Activated CD4-positive, alpha-beta T cell treated with anti-CD3 and anti-CD28 coated beads for 36 hours (primary cell): ENCODE measurements around the gene SORBS1. TPM values are rescaled to one million over a fixed set of nuclear protein-coding genes. Genes with fewer than 3 reads are reported as not detected.

ENCODE experiments used
- ATAC-seq: fragments of 200-7000 bp; cut with Tn5 transposase; one replicate; pipeline ENCODE4 v1.10.0; 2021; ENCODE audit warnings: mild to moderate bottlenecking, moderate library complexity
- CTCF ChIA-PET: fragments of 350-600 bp; sonication (Branson Sonifier 250); formaldehyde crosslinking; loops from one replicate; lab custom pipeline; 2021; ENCODE audit warnings: antibody characterized with exemption; lab: Charles Lee
- POLR2A ChIA-PET: fragments of 350-600 bp; sonication (Branson Sonifier 250); formaldehyde crosslinking; loops from one replicate; lab custom pipeline; 2021; ENCODE audit warnings: antibody characterized with exemption, inconsistent platforms; lab: Charles Lee
- DNase-seq: peaks from one replicate; pipeline ENCODE4 v3.0.0-alpha.2; 2020
- H3K27ac Mint-ChIP-seq: one replicate; pipeline ENCODE4 v1.8.0; 2021; ENCODE audit warnings: mixed read lengths
- H3K27me3 Mint-ChIP-seq: one replicate; pipeline ENCODE4 v1.8.0; 2021; ENCODE audit warnings: mixed read lengths
- H3K36me3 Mint-ChIP-seq: one replicate; pipeline ENCODE4 v1.8.0; 2021; ENCODE audit warnings: low read depth, mixed read lengths
- H3K4me1 Mint-ChIP-seq: one replicate; pipeline ENCODE4 v1.8.0; 2021; ENCODE audit warnings: mixed read lengths
- H3K4me3 Mint-ChIP-seq: one replicate; pipeline ENCODE4 v1.8.0; 2021; ENCODE audit warnings: mild to moderate bottlenecking, moderate library complexity, mixed read lengths
- H3K9me3 Mint-ChIP-seq: one replicate; pipeline ENCODE4 v1.8.0; 2021; ENCODE audit warnings: low read depth, mixed read lengths
- intact Hi-C, 2 experiments: fragments of 100-400 bp; cut with DNase I in 1 of 2; cut with micrococcal nuclease in 1 of 2; formaldehyde crosslinking; loops; one replicate each; pipeline versions ENCODE4 v1.14.2 to v1.15.1; 2022 to 2024; cut with DNase I, micrococcal nuclease
- total RNA-seq, 2 experiments: library from RNA; stranded (reverse); gene quantifications; one replicate each; pipeline ENCODE4 v1.2.3, GENCODE V29; 2021

Gene SORBS1
- total RNA-seq, 2 experiments from 2014 or later: 0.69 to 1.0 TPM

DNA sequence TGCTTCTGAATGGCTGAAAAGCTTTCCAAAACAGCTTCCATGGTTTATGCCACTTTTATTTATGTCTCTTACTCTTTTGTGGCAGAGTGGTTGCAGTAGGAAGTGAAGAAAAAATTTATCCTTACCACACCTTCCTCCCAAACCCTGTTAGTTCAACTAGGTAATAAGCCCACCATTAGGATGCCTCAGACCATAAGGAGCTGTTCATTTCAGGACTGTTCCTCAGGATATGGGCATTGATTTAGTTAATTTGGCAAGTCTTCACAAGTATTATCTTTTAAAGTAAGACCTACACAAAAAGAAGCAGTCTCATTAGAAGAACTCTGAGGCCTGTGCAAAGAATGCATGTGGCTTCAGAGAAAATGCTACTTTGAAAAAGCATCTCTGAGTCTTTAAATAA lies 187.5 kb downstream of the SORBS1 start:
- no peak for ATAC-seq
- Mint-ChIP-seq H3K4me1 (no peaks in the 10 kb centered on the region), H3K36me3 (no peaks in the 10 kb centered on the region), H3K27ac (no peak overlapping the region), H3K27me3 (peaks cover 17% of the 10 kb centered on the region), H3K4me3 (no peak overlapping the region), H3K9me3 (no peaks in the 10 kb centered on the region)
- POLR2A ChIA-PET: interaction anchor here (0.5 kb wide), 1 partner anchor 805 kb away, joined by 4 read pairs; no protein-coding TSS in a partner anchor
- no peak for DNase-seq
- intact Hi-C loops: loop anchor here (1.0 to 10.0 kb wide), 3 partner anchors 73 to 471 kb away; no protein-coding TSS in a partner anchor
- CTCF ChIA-PET: interaction anchor here (0.6 to 5.0 kb wide), 29 partner anchors 9 to 940 kb away, joined by 3 to 47 read pairs (median 6); no protein-coding TSS in a partner anchor

DNA sequence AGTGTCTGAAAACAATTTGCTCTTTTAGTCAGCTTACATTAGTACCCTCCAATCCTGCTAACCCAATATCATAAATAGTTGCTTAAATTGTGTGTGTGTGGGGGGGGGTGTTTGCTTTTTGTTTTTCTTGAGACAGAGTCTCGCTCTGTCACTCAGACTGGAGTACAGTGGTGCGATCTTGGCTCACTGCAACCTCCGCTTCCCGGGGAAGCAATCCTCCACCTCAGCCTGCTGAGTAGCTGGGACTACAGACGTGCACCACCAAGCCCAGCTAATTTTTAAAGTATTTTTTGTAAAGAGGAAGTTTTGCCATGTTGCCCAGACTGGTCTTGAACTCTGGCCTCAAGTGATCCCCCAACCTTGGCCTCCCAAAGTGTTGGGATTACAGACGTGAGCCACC lies 196.8 kb downstream of the SORBS1 start:
- no peak overlapping the region for H3K4me3 Mint-ChIP-seq
- CTCF ChIA-PET: interaction anchor here (0.5 to 8.7 kb wide), 17 partner anchors 10 to 234 kb away, joined by 3 to 152 read pairs (median 4); no protein-coding TSS in a partner anchor
- H3K9me3 Mint-ChIP-seq: no peaks in the 10 kb centered on the region
- no peaks in the 10 kb centered on the region for H3K36me3 Mint-ChIP-seq
- H3K4me1 Mint-ChIP-seq: no peaks in the 10 kb centered on the region
- intact Hi-C loops: no loop called here
- ATAC-seq: no peak
- no peak for DNase-seq
- no peak overlapping the region for H3K27ac Mint-ChIP-seq
- peaks cover 11% of the 10 kb centered on the region for H3K27me3 Mint-ChIP-seq
- POLR2A ChIA-PET: no interaction called here

DNA sequence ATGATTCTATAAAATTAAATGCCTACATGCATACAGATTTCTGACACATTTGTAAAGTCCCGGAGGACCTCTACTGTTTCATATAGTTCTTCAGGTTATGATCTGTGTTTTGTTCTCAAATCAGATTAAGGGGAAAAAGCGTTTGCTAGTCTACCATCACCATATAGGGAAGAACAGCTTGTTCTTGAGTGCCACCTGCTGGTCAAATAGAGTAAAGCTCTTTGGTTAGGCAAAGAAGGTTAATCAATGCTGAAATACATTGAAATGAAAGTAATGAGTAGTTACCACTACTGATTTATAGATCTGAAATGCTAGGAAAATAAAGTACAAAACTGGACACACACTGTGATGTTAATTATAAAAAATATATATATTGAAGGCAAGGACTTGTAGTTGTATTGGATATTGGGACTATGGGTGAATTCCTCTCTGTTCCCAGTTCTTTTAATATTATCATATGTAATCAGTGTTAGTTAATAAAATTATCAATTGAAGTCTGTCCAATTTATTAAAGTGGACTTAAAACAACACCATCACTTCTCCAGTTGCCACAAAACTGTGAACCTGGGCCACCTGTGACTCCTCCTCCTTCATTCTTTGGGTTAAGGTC lies 197.8 kb downstream of the SORBS1 start:
- ATAC-seq: peak; percentile 70
- intact Hi-C loops: loop anchor here (1.0 to 2.0 kb wide), 5 partner anchors 117 to 733 kb away; no protein-coding TSS in a partner anchor
- ChIA-PET POLR2A (no interaction called here), CTCF (interaction anchor here (0.7 to 8.7 kb wide), 26 partner anchors 8 to 239 kb away, joined by 3 to 152 read pairs (median 4); no protein-coding TSS in a partner anchor)
- no peaks in the 10 kb centered on the region for H3K36me3 Mint-ChIP-seq
- no peaks in the 10 kb centered on the region for H3K4me1 Mint-ChIP-seq
- peaks cover 7% of the 10 kb centered on the region for H3K27me3 Mint-ChIP-seq
- peak; percentile 61 for DNase-seq
- no peak overlapping the region for H3K27ac Mint-ChIP-seq
- H3K9me3 Mint-ChIP-seq: no peaks in the 10 kb centered on the region
- H3K4me3 Mint-ChIP-seq: no peak overlapping the region

DNA sequence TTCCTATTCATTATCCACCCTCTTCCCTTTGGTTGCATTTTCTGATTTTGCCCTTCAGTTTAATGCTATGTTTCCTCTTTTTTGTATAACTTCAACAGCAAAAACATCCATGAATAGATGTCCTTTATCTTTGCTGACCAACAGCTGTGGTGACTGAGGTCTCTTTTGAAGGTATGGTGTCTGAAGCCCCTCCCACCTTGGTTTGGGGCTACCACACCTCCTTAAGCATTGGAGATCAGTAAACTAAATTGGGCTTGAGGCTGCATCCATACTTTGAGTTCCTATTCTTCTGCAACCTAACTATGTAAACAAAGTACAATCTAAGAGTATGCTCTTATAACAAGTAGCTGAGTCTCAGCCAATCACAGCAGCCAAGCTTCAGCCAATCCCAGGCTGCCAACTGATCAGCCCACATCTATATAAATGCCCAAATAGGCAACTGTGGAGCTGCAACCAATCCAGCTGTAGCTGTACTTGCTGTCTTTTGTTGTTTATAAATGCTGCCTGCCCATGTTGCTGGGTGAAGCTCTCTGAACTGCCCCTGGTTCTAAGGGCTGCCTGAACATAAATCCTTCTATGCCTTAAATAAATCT lies 201.0 kb downstream of the SORBS1 start:
- Mint-ChIP-seq H3K4me1 (no peaks in the 10 kb centered on the region), H3K4me3 (no peak overlapping the region), H3K27me3 (peaks cover 7% of the 10 kb centered on the region), H3K36me3 (no peaks in the 10 kb centered on the region), H3K9me3 (no peaks in the 10 kb centered on the region), H3K27ac (no peak overlapping the region)
- CTCF ChIA-PET: interaction anchor here (0.6 to 8.7 kb wide), 6 partner anchors 14 to 434 kb away, joined by 3 to 152 read pairs (median 4); no protein-coding TSS in a partner anchor
- POLR2A ChIA-PET: interaction anchor here (0.6 kb wide), 1 partner anchor 49 kb away, joined by 3 read pairs; no protein-coding TSS in a partner anchor
- no peak for DNase-seq
- ATAC-seq: no peak
- intact Hi-C loops: no loop called here

DNA sequence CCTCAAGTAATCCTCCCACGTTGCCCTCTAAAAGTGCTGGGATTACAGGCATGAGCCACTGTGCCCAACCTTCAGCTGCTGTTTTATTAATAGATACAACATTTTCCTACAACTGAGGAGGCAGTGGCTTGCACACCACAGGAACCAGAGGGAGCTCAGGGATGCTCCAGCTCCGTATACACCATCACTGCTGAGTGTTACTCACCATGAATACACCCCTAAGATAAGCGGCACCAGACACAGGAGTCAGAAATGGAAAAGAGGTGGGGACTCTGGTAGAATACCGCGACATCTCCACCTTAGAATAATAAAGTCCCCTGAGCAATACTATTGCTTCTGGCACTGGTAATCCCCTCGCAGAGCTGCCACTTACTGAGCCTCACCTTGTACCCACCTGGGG lies 201.7 kb downstream of the SORBS1 start:
- no peaks in the 10 kb centered on the region for H3K36me3 Mint-ChIP-seq
- ATAC-seq (no peak), DNase-seq (no peak)
- no peaks in the 10 kb centered on the region for H3K9me3 Mint-ChIP-seq
- peaks cover 7% of the 10 kb centered on the region for H3K27me3 Mint-ChIP-seq
- CTCF ChIA-PET: interaction anchor here (0.6 to 8.7 kb wide), 4 partner anchors 14 to 433 kb away, joined by 3 to 152 read pairs (median 10); no protein-coding TSS in a partner anchor
- H3K4me3 Mint-ChIP-seq: no peak overlapping the region
- POLR2A ChIA-PET: no interaction called here
- H3K27ac Mint-ChIP-seq: no peak overlapping the region
- intact Hi-C loops: no loop called here
- H3K4me1 Mint-ChIP-seq: no peaks in the 10 kb centered on the region

DNA sequence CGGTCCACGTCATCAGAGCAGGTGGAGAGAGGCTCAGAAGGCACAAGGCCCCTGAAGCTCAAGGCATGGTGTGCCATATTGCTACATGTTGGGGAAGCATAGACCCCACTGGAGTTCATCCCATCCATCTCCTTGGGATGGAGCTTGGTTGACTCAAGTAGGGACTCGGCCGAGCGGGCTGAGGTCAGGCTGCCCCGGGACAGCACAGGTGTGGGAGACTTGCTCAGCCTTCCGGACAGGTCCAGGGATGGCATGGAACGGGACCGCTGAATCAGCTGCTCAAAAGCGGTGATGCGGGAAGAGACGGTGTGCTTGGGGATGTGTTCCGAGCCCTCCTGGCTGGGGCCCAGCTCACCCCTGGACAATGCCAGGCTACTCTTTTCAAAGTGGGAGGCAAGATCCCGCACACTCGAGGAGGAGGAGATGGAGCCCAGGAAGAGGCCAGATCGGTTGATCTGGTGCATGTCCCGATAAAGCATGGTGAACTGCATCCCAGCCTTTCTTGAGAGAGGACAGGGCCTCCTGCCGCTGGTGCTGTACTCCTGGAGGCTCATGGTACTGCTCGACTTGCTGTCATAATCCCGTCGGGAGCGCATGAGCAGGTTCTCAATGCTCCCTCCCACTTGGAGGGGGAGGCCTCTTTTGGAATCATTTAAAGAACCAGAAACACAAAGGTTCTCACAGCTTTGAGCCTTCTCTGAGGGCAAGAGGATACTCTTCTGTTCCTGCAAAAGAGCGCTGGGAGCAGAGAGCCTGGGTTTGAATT lies 204.8 kb downstream of the SORBS1 start:
- no peak for DNase-seq
- Mint-ChIP-seq H3K9me3 (no peaks in the 10 kb centered on the region), H3K36me3 (no peaks in the 10 kb centered on the region), H3K27me3 (peaks cover 2% of the 10 kb centered on the region), H3K4me1 (no peaks in the 10 kb centered on the region), H3K27ac (no peak overlapping the region), H3K4me3 (no peak overlapping the region)
- CTCF ChIA-PET: no interaction called here
- intact Hi-C loops: no loop called here
- POLR2A ChIA-PET: no interaction called here
- ATAC-seq: no peak

DNA sequence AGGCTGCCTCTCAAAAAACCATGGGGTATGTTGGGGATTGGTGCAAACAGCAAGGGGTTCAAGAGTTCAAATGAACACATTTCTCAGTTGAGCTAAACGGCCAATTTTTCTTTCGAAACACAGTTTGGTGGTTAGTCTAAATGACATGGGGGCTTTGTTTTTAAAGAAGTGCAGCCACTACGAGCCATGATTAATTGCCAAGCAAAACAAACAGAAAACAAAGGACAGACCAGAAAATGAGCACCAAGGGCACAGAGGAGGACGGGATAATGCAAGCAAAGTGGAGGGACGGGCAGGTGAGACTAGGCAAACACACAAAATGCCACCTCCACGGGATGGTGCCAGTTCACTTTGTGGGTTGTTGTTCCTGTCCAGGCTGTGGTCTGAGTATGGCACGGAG lies 205.9 kb downstream of the SORBS1 start:
- H3K27me3 Mint-ChIP-seq: no peaks in the 10 kb centered on the region
- ChIA-PET CTCF (interaction anchor here (1.3 to 1.9 kb wide), 2 partner anchors 8 to 9 kb away, joined by 3 to 10 read pairs; no protein-coding TSS in a partner anchor), POLR2A (no interaction called here)
- intact Hi-C loops: no loop called here
- H3K27ac Mint-ChIP-seq: no peak overlapping the region
- DNase-seq (no peak), ATAC-seq (no peak)
- H3K36me3 Mint-ChIP-seq: no peaks in the 10 kb centered on the region
- H3K4me3 Mint-ChIP-seq: no peak overlapping the region
- H3K9me3 Mint-ChIP-seq: no peaks in the 10 kb centered on the region
- H3K4me1 Mint-ChIP-seq: no peaks in the 10 kb centered on the region

DNA sequence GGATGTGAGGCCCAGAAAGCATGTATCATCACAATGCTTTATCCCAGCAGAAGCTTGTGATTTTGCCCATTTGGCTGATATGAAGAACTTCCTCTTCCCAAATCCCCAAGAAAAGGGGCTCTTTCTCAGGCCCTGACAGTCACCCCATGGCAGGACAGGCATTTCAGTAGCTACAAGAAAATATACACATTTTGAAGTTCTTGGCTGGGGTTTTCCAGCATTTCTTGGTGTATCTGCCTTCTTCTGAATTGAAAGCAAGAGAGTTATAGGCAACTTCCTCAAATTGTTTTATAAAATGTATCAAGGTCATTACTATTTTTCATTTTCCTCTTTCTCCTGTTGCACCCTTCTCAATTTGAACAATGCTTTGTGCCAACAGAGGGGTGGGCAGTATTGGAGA lies 207.1 kb downstream of the SORBS1 start:
- ChIA-PET POLR2A (no interaction called here), CTCF (interaction anchor here (0.7 to 1.9 kb wide), 3 partner anchors 9 to 28 kb away, joined by 3 to 10 read pairs (median 3); no protein-coding TSS in a partner anchor)
- Mint-ChIP-seq H3K27ac (no peak overlapping the region), H3K4me1 (no peaks in the 10 kb centered on the region), H3K4me3 (no peak overlapping the region), H3K36me3 (no peaks in the 10 kb centered on the region), H3K9me3 (no peaks in the 10 kb centered on the region), H3K27me3 (no peaks in the 10 kb centered on the region)
- no peak for ATAC-seq
- intact Hi-C loops: no loop called here
- no peak for DNase-seq

DNA sequence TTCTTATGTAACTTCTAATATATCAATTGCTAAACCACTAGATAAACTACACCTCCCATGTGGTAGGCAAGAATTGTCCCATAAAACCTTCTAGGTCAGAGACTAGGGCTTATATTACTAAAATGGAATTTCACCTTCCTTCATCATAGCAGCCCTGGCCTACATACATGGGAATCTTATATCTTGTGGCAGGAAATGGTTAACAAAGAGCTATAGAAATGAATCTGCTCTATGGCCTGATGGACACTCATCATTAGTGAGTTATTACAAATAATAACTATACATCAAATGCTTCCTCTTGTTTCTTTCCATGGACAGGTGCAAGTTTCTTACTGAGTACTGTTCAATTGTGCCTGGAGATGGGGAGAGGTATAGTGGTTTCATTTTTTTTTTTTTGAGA lies 208.0 kb downstream of the SORBS1 start:
- ChIA-PET CTCF (no interaction called here), POLR2A (no interaction called here)
- no peak overlapping the region for H3K27ac Mint-ChIP-seq
- H3K9me3 Mint-ChIP-seq: no peaks in the 10 kb centered on the region
- H3K4me1 Mint-ChIP-seq: no peaks in the 10 kb centered on the region
- intact Hi-C loops: no loop called here
- no peaks in the 10 kb centered on the region for H3K27me3 Mint-ChIP-seq
- ATAC-seq (no peak), DNase-seq (no peak)
- no peak overlapping the region for H3K4me3 Mint-ChIP-seq
- H3K36me3 Mint-ChIP-seq: no peaks in the 10 kb centered on the region

DNA sequence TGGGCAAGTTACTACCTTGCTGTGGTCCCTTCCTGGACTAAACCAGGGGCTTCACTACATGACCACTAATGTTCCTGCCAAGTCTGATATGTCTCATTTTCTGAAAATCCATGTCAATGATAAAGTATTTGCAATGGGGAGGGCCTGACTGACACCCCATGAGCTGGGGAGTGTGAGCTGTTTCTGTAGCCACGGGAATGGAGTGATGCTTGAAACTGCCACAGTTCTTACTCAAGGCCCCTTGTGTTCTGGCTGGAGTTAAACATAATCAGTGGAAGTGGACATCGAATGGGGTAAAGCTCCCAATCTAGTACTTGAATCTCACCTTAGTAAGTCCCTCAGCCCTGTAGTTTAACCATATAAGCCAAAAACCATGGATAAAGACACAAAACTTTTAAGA lies 208.5 kb downstream of the SORBS1 start:
- ChIA-PET CTCF (no interaction called here), POLR2A (no interaction called here)
- Mint-ChIP-seq H3K27ac (no peak overlapping the region), H3K27me3 (no peaks in the 10 kb centered on the region), H3K36me3 (no peaks in the 10 kb centered on the region), H3K4me1 (no peaks in the 10 kb centered on the region), H3K9me3 (no peaks in the 10 kb centered on the region), H3K4me3 (no peak overlapping the region)
- intact Hi-C loops: no loop called here
- no peak for DNase-seq
- ATAC-seq: no peak

DNA sequence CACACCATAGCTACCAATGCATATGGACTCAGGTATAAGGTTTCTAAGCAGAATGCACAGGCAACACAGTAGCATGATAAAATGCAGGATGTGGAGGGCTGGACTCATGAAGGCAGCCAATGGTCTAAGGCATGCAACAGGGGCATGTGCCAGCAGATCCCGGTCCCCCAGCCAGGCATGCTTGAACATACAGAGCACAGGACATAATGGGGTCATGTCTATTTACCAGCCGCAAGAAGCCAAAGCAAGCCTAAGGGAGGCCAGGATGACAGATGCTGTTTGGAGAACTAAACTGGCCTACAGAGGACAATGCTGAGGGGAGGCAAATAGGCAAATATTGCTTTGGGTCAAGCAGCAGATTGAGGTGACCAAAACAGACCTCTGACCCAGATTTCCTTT lies 210.3 kb downstream of the SORBS1 start:
- ATAC-seq: no peak
- Mint-ChIP-seq H3K9me3 (no peaks in the 10 kb centered on the region), H3K36me3 (no peaks in the 10 kb centered on the region), H3K4me3 (no peak overlapping the region), H3K4me1 (no peaks in the 10 kb centered on the region), H3K27ac (no peak overlapping the region), H3K27me3 (peaks cover 5% of the 10 kb centered on the region)
- POLR2A ChIA-PET: no interaction called here
- CTCF ChIA-PET: interaction anchor here (1.8 kb wide), 1 partner anchor 12 kb away, joined by 6 read pairs; no protein-coding TSS in a partner anchor
- intact Hi-C loops: no loop called here
- no peak for DNase-seq
